NCI-H1417 treated with DMSO at 0.1 percent for 48 hours (cell line): ENCODE measurements around the gene RGS7.
"Not testable (repeated sequence)": the region's sequence is repeated elsewhere in the genome, so short reads cannot be mapped to it uniquely, and the experiment has no call there.

Source experiments
- DNase-seq: peaks from one replicate; lab custom pipeline; 2025; lab: John Stamatoyannopoulos, UW

The RGS7 gene

GRCh38 chr1:241139047-241139446 is 218.0 kb downstream of the RGS7 start:
- DNase-seq, result no peak

- DNase-seq, result no peak
Measured at GRCh38 chr1:241138248-241138647, 218.8 kb downstream of the RGS7 start.

- DNase-seq, result no peak
Measured at GRCh38 chr1:241136389-241136788, 220.6 kb downstream of the RGS7 start.

GRCh38 chr1:241131636-241132194 is 225.3 kb downstream of the RGS7 start:
- DNase-seq, result no peak

- DNase-seq, result no peak
Measured at GRCh38 chr1:241130881-241131280, 226.1 kb downstream of the RGS7 start.

- DNase-seq, result no peak
Measured at GRCh38 chr1:241129207-241129960, 227.6 kb downstream of the RGS7 start.

- no peak for DNase-seq
Measured at GRCh38 chr1:241125286-241125685, 231.7 kb downstream of the RGS7 start.

GRCh38 chr1:241118049-241118448 is 239.0 kb downstream of the RGS7 start:
- DNase-seq, result no peak

- DNase-seq, result no peak
Measured at GRCh38 chr1:241115784-241116183, 241.2 kb downstream of the RGS7 start.

- no peak for DNase-seq
Measured at GRCh38 chr1:241114699-241115233, 242.2 kb downstream of the RGS7 start.

GRCh38 chr1:241113557-241113956 is 243.4 kb downstream of the RGS7 start:
- DNase-seq, result no peak

- DNase-seq, result no peak
Measured at GRCh38 chr1:241109039-241109438, 248.0 kb downstream of the RGS7 start.

GRCh38 chr1:241105147-241105546 is 251.9 kb downstream of the RGS7 start:
- DNase-seq, result no peak

GRCh38 chr1:241102664-241103063 is 254.3 kb downstream of the RGS7 start:
- no peak for DNase-seq

GRCh38 chr1:241101622-241102021 is 255.4 kb downstream of the RGS7 start:
- no peak for DNase-seq

GRCh38 chr1:241097479-241097878 is 259.5 kb downstream of the RGS7 start:
- DNase-seq, result no peak

GRCh38 chr1:241096982-241097381 is 260.0 kb downstream of the RGS7 start:
- no peak for DNase-seq

GRCh38 chr1:241095847-241096246 is 261.2 kb downstream of the RGS7 start:
- DNase-seq, result no peak

- no peak for DNase-seq
Measured at GRCh38 chr1:241090798-241091197, 266.2 kb downstream of the RGS7 start.

- not testable (repeated sequence) for DNase-seq
Measured at GRCh38 chr1:241089066-241089465, 267.9 kb downstream of the RGS7 start.

- not testable (repeated sequence) for DNase-seq
Measured at GRCh38 chr1:241088075-241088474, 268.9 kb downstream of the RGS7 start.

GRCh38 chr1:241086686-241087085 is 270.3 kb downstream of the RGS7 start:
- DNase-seq, result no peak

- DNase-seq, result no peak
Measured at GRCh38 chr1:241083285-241083684, 273.7 kb downstream of the RGS7 start.

GRCh38 chr1:241081473-241081872 is 275.5 kb downstream of the RGS7 start:
- no peak for DNase-seq
